Activated CD4-positive, alpha-beta T cell treated with anti-CD3 and anti-CD28 coated beads for 24 hours (primary cell): ENCODE data around the gene PAF1.

Experiments
- DNase-seq, 2 donors: peaks; one replicate each; pipeline ENCODE4 v3.0.0-alpha.2; 2020; ENCODE audit warnings: low read depth in 2 of 2

Gene PAF1

GRCh38 chr19:39417463-39418181 lies 26.7 kb upstream of the PAF1 start:
- DNase-seq: no peak

DNA sequence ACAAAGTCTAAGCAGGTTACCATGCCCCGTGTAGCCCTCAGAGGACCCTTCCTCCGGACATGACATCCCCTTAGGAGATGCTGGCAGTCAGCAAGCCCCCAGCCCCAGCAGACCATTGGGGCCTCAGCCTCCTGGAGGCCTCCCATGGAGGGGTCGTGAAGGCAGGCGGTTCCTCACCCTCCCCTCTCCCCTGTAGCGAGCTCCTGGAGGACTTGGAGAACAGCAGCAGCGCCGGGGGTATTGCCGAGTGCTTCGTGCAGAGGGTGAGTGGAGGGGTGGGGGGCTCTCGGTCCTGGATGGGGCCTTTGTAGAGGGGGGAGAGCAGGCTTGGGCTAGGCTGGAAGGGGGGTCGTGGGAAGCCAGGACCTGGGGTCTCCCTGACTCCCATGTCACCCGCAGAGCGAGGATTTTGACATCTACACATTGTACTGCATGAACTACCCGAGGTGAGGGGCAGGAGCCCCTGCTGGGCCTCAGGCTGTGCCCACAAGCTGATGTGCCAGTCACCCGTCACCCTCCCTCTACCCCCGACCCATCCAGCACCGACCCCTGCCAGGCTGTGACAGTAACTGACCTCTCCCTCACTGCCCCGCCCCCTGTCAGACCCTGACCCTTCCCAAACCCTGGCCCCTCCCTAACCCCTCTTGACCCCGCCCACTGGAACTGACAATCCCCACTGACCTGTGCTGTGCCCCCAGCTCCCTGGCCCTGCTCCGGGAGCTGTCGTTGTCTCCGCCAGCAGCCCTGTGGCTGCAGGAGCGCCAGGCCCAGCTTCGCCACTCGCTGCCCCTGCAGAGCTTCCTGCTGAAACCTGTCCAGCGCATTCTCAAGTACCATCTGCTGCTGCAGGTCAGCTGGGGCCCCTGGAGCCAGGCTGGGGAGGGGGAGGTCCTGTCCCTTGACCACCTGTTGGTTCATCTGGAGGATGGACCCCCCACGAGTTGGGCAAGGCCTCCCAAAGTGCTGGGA lies 25.5 kb upstream of the PAF1 start:
- DNase-seq: no peak

GRCh38 chr19:39415111-39416046 lies 24.5 kb upstream of the PAF1 start:
- no peak for DNase-seq

- no peak for DNase-seq
Observed at GRCh38 chr19:39413911-39414608, 23.2 kb upstream of the PAF1 start.

GRCh38 chr19:39413272-39413910 lies 22.5 kb upstream of the PAF1 start:
- no peak for DNase-seq

DNA sequence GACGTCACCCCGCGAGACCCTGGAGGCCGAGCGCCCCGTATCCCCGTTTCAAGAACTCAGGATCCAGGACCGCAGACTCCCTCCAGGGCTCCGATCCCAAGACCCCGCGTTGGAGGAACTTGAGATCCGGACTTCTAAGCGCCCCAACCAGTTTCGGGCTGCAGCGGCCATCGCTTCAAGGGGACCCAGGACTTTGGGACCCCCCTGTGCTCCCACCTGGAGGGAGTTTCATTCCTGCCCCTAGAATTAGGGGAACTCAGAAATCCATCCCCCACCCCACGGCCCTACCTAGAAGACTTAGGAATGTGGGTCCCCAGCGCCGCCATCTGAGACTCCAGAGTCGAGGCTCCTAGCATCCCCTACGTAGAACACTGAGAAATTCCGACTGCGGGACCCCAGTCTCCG lies 22.0 kb upstream of the PAF1 start:
- DNase-seq: no peak

GRCh38 chr19:39412100-39412866 lies 21.4 kb upstream of the PAF1 start, which contains the start of gene PLEKHG2:
Gene PLEKHG2, plus strand, starts transcription at chr19:39412669. Its CDS starts 1,418 bp downstream, at chr19:39414087.
- peak; percentile 95 to 96 for DNase-seq

GRCh38 chr19:39411832-39412099 lies 20.9 kb upstream of the PAF1 start:
- peak; percentile 86 to 89 for DNase-seq

- DNase-seq: no peak
Observed at GRCh38 chr19:39411081-39411831, 20.4 kb upstream of the PAF1 start.

DNA sequence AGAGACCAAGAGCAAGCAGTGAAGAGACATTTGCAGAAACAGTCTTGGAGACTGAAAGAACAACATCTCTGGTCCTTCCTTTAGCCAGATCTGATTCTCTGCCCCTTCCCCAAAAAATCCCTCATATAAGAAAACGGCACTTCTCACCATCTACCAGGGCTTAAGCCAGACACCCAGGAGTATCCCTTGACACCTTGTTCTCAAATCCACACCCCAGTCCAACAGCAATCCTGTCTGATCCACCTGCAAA lies 19.9 kb upstream of the PAF1 start:
- DNase-seq: no peak

- DNase-seq: no peak
Observed at GRCh38 chr19:39410017-39410830, 19.3 kb upstream of the PAF1 start.

DNA sequence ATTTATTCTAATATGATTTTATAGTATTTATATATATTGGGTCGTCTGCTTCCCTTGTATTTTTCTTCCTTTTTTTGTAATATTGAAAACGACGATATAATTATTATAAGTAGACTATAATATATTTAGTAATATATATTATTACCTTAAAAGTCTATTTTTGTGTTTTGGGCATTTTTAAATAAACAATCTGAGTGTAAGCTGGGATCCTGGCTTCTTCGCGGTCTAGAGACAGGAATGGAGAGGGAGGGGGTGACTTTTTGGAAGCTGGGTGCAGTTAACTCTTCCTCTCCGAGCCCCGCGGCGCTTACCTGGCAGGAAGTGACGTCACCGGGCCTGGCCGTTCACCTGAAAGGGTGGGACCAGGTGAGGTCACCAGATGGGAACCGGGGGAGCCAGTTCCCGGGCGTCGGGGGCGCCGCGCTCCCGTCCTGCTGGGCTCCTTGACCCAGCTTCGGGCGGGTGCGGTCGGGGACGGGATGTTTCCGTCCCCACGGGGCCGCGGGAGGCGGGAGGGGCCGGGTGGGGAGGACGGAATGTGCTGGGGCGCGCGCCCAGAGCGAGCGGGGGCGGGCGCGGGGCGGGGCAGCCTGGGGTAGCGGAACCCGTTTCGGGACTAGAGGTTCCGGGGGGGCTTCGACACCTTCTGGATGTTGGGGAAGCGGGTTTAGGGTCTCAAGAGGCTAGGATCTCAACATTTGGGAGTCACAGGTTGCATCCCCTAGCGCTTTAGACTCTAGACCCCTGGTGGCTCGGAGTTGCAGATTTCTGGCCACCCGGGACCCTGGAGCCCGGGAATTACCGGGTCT lies 18.5 kb upstream of the PAF1 start:
- DNase-seq: peak; percentile 54 to 77

DNA sequence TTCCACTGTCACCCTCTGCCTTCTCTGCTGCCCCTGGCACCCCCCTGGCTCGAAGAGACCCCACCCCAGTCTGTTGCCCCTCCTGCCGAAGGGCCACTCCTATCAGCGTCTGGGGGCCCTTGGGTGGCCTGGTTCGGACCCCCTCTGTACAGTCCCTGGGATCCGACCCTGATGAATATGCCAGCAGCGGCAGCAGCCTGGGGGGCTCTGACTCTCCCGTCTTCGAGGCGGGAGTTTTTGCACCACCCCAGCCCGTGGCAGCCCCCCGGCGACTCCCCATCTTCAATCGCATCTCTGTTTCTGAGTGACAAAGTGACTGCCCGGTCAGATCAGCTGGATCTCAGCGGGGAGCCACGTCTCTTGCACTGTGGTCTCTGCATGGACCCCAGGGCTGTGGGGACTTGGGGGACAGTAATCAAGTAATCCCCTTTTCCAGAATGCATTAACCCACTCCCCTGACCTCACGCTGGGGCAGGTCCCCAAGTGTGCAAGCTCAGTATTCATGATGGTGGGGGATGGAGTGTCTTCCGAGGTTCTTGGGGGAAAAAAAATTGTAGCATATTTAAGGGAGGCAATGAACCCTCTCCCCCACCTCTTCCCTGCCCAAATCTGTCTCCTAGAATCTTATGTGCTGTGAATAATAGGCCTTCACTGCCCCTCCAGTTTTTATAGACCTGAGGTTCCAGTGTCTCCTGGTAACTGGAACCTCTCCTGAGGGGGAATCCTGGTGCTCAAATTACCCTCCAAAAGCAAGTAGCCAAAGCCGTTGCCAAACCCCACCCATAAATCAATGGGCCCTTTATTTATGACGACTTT lies 17.7 kb upstream of the PAF1 start:
- no peak for DNase-seq

DNA sequence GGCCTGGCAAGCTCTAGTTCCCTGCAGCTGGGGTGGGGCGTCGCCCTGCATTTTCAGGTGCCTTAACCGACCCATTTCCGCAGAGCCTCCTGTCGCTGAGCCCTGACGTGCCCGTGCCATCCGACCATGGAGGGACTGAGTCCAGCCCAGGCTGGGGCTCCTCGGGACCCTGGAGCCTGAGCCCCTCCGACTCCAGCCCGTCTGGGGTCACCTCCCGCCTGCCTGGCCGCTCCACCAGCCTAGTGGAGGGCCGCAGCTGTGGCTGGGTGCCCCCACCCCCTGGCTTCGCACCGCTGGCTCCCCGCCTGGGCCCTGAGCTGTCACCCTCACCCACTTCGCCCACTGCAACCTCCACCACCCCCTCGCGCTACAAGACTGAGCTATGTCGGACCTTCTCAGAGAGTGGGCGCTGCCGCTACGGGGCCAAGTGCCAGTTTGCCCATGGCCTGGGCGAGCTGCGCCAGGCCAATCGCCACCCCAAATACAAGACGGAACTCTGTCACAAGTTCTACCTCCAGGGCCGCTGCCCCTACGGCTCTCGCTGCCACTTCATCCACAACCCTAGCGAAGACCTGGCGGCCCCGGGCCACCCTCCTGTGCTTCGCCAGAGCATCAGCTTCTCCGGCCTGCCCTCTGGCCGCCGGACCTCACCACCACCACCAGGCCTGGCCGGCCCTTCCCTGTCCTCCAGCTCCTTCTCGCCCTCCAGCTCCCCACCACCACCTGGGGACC lies 16.9 kb upstream of the PAF1 start:
- DNase-seq: no peak

DNA sequence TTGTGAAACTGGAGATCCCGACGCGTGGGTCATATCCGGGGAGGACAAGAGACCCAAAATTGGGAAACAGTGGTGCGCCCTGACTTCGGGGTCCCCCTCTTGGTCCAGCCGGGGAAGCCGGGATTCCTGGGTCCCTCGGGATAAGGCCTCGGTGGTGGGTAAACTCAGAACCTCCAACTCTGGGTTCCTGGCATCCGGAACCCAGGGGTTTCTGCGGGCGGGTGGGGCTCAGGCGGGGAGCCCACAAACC lies 16.4 kb upstream of the PAF1 start:
- no peak for DNase-seq

- peak; percentile 75 to 80 for DNase-seq
Observed at GRCh38 chr19:39406656-39407409, 15.9 kb upstream of the PAF1 start, which contains the start of gene ZFP36. Gene ZFP36, plus strand, starts transcription at chr19:39406847. Its CDS starts 58 bp downstream, at chr19:39406905.
